Smooth muscle cell (in vitro differentiated cells): ENCODE data around the gene R3HDM1. TPM values are rescaled to one million over a fixed set of nuclear protein-coding genes. Genes with fewer than 3 reads are reported as not detected.

ENCODE experiments used
- DNase-seq: peaks from one replicate; lab custom pipeline; 2025; ENCODE audit not compliant: unreplicated experiment; lab: John Stamatoyannopoulos, UW
- H2AFZ ChIP-seq: fragments of 200-600 bp; sonication (generic); 2 replicates; pipeline ENCODE4 v1.6.0; 2016; ENCODE audit warnings: antibody characterized with exemption, low read depth, mild to moderate bottlenecking
- H3F3A ChIP-seq: fragments of 200-600 bp; sonication (generic); 2 replicates; pipeline ENCODE4 v1.6.0; 2017; ENCODE audit warnings: antibody characterized with exemption, low read depth
- H3K27ac ChIP-seq: fragments of 200-600 bp; sonication (generic); 2 replicates; pipeline ENCODE4 v1.5.1; 2016; ENCODE audit warnings: low read depth, mild to moderate bottlenecking
- H3K27me3 ChIP-seq: fragments of 200-600 bp; sonication (generic); 2 replicates; pipeline ENCODE4 v1.6.1; 2016; ENCODE audit warnings: low read depth, mild to moderate bottlenecking
- H3K36me3 ChIP-seq: fragments of 200-600 bp; sonication (generic); 2 replicates; pipeline ENCODE4 v1.5.1; 2016; ENCODE audit warnings: low read depth
- H3K4me1 ChIP-seq: fragments of 200-600 bp; sonication (generic); 2 replicates; pipeline ENCODE4 v1.5.1; 2016; ENCODE audit warnings: low read depth
- H3K4me2 ChIP-seq: fragments of 200-600 bp; sonication (generic); 2 replicates; pipeline ENCODE4 v1.6.0; 2016; ENCODE audit warnings: mild to moderate bottlenecking
- H3K4me3 ChIP-seq: fragments of 200-600 bp; sonication (generic); 2 replicates; pipeline ENCODE4 v1.5.1; 2016; ENCODE audit warnings: mild to moderate bottlenecking
- H3K79me2 ChIP-seq: fragments of 200-600 bp; sonication (generic); 2 replicates; pipeline ENCODE4 v1.6.0; 2016; ENCODE audit warnings: low read depth, mild to moderate bottlenecking
- H3K9ac ChIP-seq: fragments of 200-600 bp; sonication (generic); 2 replicates; pipeline ENCODE4 v1.6.0; 2016; ENCODE audit warnings: low read depth
- H3K9me3 ChIP-seq: fragments of 200-600 bp; sonication (generic); replicated peaks from 2 replicates; pipeline ENCODE4 v1.5.1; 2016; ENCODE audit warnings: low read depth
- H4K20me1 ChIP-seq: fragments of 200-600 bp; sonication (generic); 2 replicates; pipeline ENCODE4 v1.6.0; 2016; ENCODE audit warnings: low read depth
- WGBS: methylation state at CpG from one replicate; pipeline ENCODE4 v1.1.7; 2016; ENCODE audit warnings: low lambda C conversion rate; 5-methylcytosine and 5-hydroxymethylcytosine counted together
- polyA plus RNA-seq: library from polyadenylated mRNA; unstranded; fragments of >200 nt; fragmentation: Nextera tagmentation; extraction: Ambion mirVana; gene quantifications from 2 replicates; pipeline ENCODE4 v1.2.1, GENCODE V29; 2016
- total RNA-seq: library from RNA; depleted of rRNA; stranded (reverse); fragments of >200 nt; gene quantifications from 2 replicates; pipeline ENCODE4 v1.2.3, GENCODE V29; 2014
- TF ChIP-seq, protein P1 (sequence below): fragments of 200-600 bp; sonication (generic); IDR thresholded peaks from 2 replicates; pipeline ENCODE4 v1.5.1; 2017; ENCODE audit warnings: borderline replicate concordance, mild to moderate bottlenecking, antibody characterized with exemption; ENCODE audit not compliant: insufficient read depth, poor library complexity, severe bottlenecking

Gene R3HDM1
- 16.3 and 20.6 TPM in 2 replicates for total RNA-seq
- polyA plus RNA-seq = 14.2 and 17.0 TPM in 2 replicates

GRCh38 chr2:135531231-135532197 lies at the start of gene R3HDM1:
R3HDM1 (plus strand) TSS chr2:135531484; CDS start chr2:135604846, 73,362 bp downstream.
- H3K27me3 ChIP-seq = no peaks in the 10 kb centered on the region
- H3K9me3 ChIP-seq = no peaks in the 10 kb centered on the region
- peak within 1 kb of the TSS; percentile 64 for H3K4me3 ChIP-seq
- H3K4me1 ChIP-seq = peaks cover 11% of the 10 kb centered on the region
- peak; percentile 89 for DNase-seq
- H3K4me2 ChIP-seq = peak within 1 kb of the TSS; percentile 96
- 1% methylated on average over 50 of the region's 75 CpGs for WGBS
- TF ChIP-seq, protein P1, sequence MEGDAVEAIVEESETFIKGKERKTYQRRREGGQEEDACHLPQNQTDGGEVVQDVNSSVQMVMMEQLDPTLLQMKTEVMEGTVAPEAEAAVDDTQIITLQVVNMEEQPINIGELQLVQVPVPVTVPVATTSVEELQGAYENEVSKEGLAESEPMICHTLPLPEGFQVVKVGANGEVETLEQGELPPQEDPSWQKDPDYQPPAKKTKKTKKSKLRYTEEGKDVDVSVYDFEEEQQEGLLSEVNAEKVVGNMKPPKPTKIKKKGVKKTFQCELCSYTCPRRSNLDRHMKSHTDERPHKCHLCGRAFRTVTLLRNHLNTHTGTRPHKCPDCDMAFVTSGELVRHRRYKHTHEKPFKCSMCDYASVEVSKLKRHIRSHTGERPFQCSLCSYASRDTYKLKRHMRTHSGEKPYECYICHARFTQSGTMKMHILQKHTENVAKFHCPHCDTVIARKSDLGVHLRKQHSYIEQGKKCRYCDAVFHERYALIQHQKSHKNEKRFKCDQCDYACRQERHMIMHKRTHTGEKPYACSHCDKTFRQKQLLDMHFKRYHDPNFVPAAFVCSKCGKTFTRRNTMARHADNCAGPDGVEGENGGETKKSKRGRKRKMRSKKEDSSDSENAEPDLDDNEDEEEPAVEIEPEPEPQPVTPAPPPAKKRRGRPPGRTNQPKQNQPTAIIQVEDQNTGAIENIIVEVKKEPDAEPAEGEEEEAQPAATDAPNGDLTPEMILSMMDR = no peak
- no peaks in the 10 kb centered on the region for H3F3A ChIP-seq
- peaks cover 57% of the 10 kb centered on the region for H3K79me2 ChIP-seq
- peak within 1 kb of the TSS; percentile 67 for H3K9ac ChIP-seq
- peak within 1 kb of the TSS; percentile 69 for H3K27ac ChIP-seq
- H2AFZ ChIP-seq = peak within 1 kb of the TSS; percentile 99
- H3K36me3 ChIP-seq = no peaks in the 10 kb centered on the region
- peaks cover 22% of the 10 kb centered on the region for H4K20me1 ChIP-seq

GRCh38 chr2:135485441-135485840 lies 45.8 kb upstream of the R3HDM1 start:
- no peak overlapping the region for H3K4me3 ChIP-seq
- H3K79me2 ChIP-seq = no peaks in the 10 kb centered on the region
- H3K27ac ChIP-seq = no peak overlapping the region
- no peak overlapping the region for H3K9ac ChIP-seq
- TF ChIP-seq, protein P1 = no peak
- no peaks in the 10 kb centered on the region for H4K20me1 ChIP-seq
- peaks cover 7% of the 10 kb centered on the region for H3K36me3 ChIP-seq
- 87% methylated on average over 4 of the region's 4 CpGs for WGBS
- no peaks in the 10 kb centered on the region for H3K4me1 ChIP-seq
- H3K9me3 ChIP-seq = no peaks in the 10 kb centered on the region
- H3K4me2 ChIP-seq = no peak overlapping the region
- no peaks in the 10 kb centered on the region for H3F3A ChIP-seq
- no peaks in the 10 kb centered on the region for H3K27me3 ChIP-seq
- H2AFZ ChIP-seq = no peak overlapping the region
- DNase-seq = no peak

GRCh38 chr2:135490376-135490775 lies 40.9 kb upstream of the R3HDM1 start:
- Histone ChIP-seq H3K9me3 (no peaks in the 10 kb centered on the region), H3K27me3 (no peaks in the 10 kb centered on the region), H3K4me3 (no peak overlapping the region), H3K4me2 (no peak overlapping the region), H3K79me2 (no peaks in the 10 kb centered on the region), H3K9ac (no peak overlapping the region), H4K20me1 (no peaks in the 10 kb centered on the region), H3K4me1 (no peaks in the 10 kb centered on the region), H3K27ac (no peak overlapping the region), H2AFZ (no peak overlapping the region), H3F3A (no peaks in the 10 kb centered on the region), H3K36me3 (peaks cover 7% of the 10 kb centered on the region)
- 94% methylated on average over 1 of the region's 1 CpG for WGBS
- TF ChIP-seq, protein P1 = no peak
- DNase-seq = no peak
